H1 (cell line): ENCODE data around the gene LMNTD1.

Experiments used
- BRCA1 ChIP-seq: IDR thresholded peaks from 2 replicates; pipeline ENCODE4 v1.6.1; 2012; ENCODE audit warnings: low read depth, low read length, improper control_type of control experiment
- EGR1 ChIP-seq: IDR thresholded peaks from 2 replicates; pipeline ENCODE4 v1.6.1; 2011; ENCODE audit warnings: low read depth, low read length, borderline replicate concordance
- EZH2 ChIP-seq: fragments of 200-600 bp; sonication (generic); IDR thresholded peaks from 2 replicates; pipeline ENCODE4 v1.7.1; 2012; ENCODE audit warnings: low read depth, mild to moderate bottlenecking, moderate library complexity, low read length, inconsistent platforms; ENCODE audit not compliant: severe bottlenecking
- POLR2A ChIP-seq, 2 experiments: IDR thresholded peaks; 1 replicate in 1 of 2; 2 replicates in 1 of 2; pipeline ENCODE4 v1.6.1; 2011; ENCODE audit warnings: low read depth in 2 of 2, low read length in 2 of 2, mild to moderate bottlenecking in 2 of 2; ENCODE audit errors: control extremely low read depth in 1 of 2
- POLR2AphosphoS5 ChIP-seq: IDR thresholded peaks from 2 replicates; pipeline ENCODE4 v1.6.1; 2011; ENCODE audit warnings: low read depth, low read length
- RNF2 ChIP-seq: fragments of 200-900, 300-1000 bp; sonication (generic); IDR thresholded peaks from 2 replicates; pipeline ENCODE4 v1.7.1; 2016; ENCODE audit warnings: borderline replicate concordance, low read depth, mild to moderate bottlenecking, antibody characterized with exemption, low read length; ENCODE audit not compliant: poor library complexity, severe bottlenecking; ENCODE audit errors: missing control alignments
- SP2 ChIP-seq: IDR thresholded peaks from 2 replicates; pipeline ENCODE4 v1.6.1; 2012; ENCODE audit warnings: mild to moderate bottlenecking, low read length, inconsistent platforms
- SUZ12 ChIP-seq: fragments of 200-600 bp; sonication (generic); IDR thresholded peaks from 2 replicates; pipeline ENCODE4 v1.6.1; 2012; ENCODE audit warnings: mild to moderate bottlenecking, inconsistent platforms, low read length, moderate library complexity, mixed read lengths
- TF ChIP-seq, protein P1 (sequence below), 3 experiments: IDR thresholded peaks; 1 replicate in 2 of 3; 2 replicates in 1 of 3; pipeline versions ENCODE4 v1.5.1 to v1.6.1; 2011; ENCODE audit warnings: low read length in 3 of 3, mild to moderate bottlenecking in 3 of 3, inconsistent platforms in 2 of 3, low read depth in 1 of 3, moderate library complexity in 1 of 3; ENCODE audit not compliant: insufficient read depth in 1 of 3; ENCODE audit errors: control extremely low read depth in 1 of 3

DNA sequence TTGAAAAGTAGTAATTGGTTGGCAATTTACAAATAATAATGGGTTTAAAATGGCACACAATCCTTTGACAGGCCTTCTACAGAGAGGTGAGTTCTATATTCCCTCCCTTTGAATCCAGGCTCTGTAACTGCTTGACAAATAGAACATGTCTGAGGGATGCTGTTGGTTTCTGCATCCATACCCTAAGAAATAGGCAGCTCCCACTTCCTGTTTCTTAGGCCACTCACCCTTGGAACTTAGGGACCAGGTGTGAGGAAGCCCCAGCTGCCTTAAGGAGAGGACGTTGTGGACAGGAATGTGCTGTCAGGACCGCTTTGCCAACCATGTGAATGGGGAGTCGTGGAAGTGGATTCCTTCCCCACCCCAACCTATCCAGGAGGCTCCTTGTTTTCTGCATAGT, 59.4 kb downstream of the LMNTD1 start:
- TF ChIP-seq RNF2, result no peak
- TF ChIP-seq POLR2A (IDR thresholded peaks at IDR 0.05; ENCODE audit: control extremely low read depth in 1 of 2, low read depth in 2 of 2, low read length in 2 of 2), result no peak
- no peak for TF ChIP-seq BRCA1
- TF ChIP-seq, protein P1, sequence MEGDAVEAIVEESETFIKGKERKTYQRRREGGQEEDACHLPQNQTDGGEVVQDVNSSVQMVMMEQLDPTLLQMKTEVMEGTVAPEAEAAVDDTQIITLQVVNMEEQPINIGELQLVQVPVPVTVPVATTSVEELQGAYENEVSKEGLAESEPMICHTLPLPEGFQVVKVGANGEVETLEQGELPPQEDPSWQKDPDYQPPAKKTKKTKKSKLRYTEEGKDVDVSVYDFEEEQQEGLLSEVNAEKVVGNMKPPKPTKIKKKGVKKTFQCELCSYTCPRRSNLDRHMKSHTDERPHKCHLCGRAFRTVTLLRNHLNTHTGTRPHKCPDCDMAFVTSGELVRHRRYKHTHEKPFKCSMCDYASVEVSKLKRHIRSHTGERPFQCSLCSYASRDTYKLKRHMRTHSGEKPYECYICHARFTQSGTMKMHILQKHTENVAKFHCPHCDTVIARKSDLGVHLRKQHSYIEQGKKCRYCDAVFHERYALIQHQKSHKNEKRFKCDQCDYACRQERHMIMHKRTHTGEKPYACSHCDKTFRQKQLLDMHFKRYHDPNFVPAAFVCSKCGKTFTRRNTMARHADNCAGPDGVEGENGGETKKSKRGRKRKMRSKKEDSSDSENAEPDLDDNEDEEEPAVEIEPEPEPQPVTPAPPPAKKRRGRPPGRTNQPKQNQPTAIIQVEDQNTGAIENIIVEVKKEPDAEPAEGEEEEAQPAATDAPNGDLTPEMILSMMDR (IDR thresholded peaks at IDR 0.05; ENCODE audit: control extremely low read depth in 1 of 3, insufficient read depth in 1 of 3, low read depth in 1 of 3, low read length in 3 of 3), result no peak
- no peak for TF ChIP-seq SP2
- TF ChIP-seq SUZ12, result no peak
- TF ChIP-seq POLR2AphosphoS5, result no peak
- TF ChIP-seq EZH2, result no peak
- no peak for TF ChIP-seq EGR1
